C4-2B (cell line): Measurements from ENCODE around the gene BNIP2.
"Not testable (repeated sequence)": the region's sequence is repeated elsewhere in the genome, so short reads cannot be mapped to it uniquely, and the experiment has no call there.

ENCODE experiments used
- H3K27ac ChIP-seq: fragments of 450-650 bp; 2 replicates; pipeline ENCODE4 v1.5.1; 2017
- CTCF ChIP-seq: fragments of 450-650 bp; conservative IDR thresholded peaks from 2 replicates; pipeline ENCODE4 v1.5.1; 2017; ENCODE audit warnings: mild to moderate bottlenecking
- ZFX ChIP-seq: fragments of 450-650 bp; IDR thresholded peaks from 2 replicates; pipeline ENCODE4 v1.6.1; 2017

BNIP2 gene

GRCh38 chr15:59649603-59650002 lies 39.5 kb downstream of the BNIP2 start:
- H3K27ac ChIP-seq = no peak overlapping the region
- TF ChIP-seq CTCF (no peak), ZFX (no peak)

- H3K27ac ChIP-seq = no peak overlapping the region
- no peak for TF ChIP-seq ZFX
- no peak for TF ChIP-seq CTCF
These were observed 42.0 kb downstream of the BNIP2 start for GRCh38 chr15:59647085-59647484.

- no peak for TF ChIP-seq ZFX
- TF ChIP-seq CTCF = no peak
- H3K27ac ChIP-seq = no peak overlapping the region
These were observed 42.8 kb downstream of the BNIP2 start for GRCh38 chr15:59646277-59646676.

GRCh38 chr15:59645812-59646211 lies 43.3 kb downstream of the BNIP2 start:
- not testable (repeated sequence) for H3K27ac ChIP-seq

- H3K27ac ChIP-seq = no peak overlapping the region
- TF ChIP-seq ZFX (no peak), CTCF (no peak)
These were observed 44.4 kb downstream of the BNIP2 start for GRCh38 chr15:59644756-59645155.

- peak; percentile 44 for TF ChIP-seq CTCF
- no peak for TF ChIP-seq ZFX
- no peak overlapping the region for H3K27ac ChIP-seq
These were observed 46.8 kb downstream of the BNIP2 start for GRCh38 chr15:59642351-59642750.

- not testable (repeated sequence) for H3K27ac ChIP-seq
- TF ChIP-seq CTCF = peak; percentile 40
These were observed 51.6 kb downstream of the BNIP2 start for GRCh38 chr15:59637507-59637906.

- no peak overlapping the region for H3K27ac ChIP-seq
- TF ChIP-seq CTCF (no peak), ZFX (no peak)
These were observed 52.9 kb downstream of the BNIP2 start for GRCh38 chr15:59636184-59636583.
